ENCODE results near the gene REV1. TPM values are rescaled to one million over a fixed set of nuclear protein-coding genes. Genes with fewer than 3 reads are reported as not detected.

Gene REV1
- total RNA-seq, 1 experiment from 2014 or later: 96.3 TPM

DNA sequence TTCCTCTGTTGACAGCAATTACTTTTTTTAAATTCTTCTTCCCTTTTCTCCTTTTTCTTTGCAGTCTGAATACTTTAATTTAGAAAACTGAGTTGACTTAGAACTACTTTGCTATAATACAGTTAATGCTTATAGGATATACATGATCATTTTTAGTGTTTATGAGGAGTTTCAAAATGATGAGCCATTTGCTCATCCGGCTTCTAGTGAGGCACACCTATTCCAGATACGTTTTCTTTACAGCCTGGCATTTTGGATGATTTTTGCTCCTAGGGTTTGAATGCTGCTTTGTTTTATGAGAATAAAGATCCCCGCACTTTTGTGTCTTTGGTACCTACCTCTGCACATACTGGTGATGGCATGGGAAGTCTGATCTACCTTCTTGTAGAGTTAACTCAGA is 99.9 kb downstream of the REV1 start:
- H3K9me2 ChIP-seq (replicated peaks; ENCODE audit: insufficient read depth, low read length): no peaks in the 10 kb centered on the region
- no peaks in the 10 kb centered on the region for H3K4me1 ChIP-seq (ENCODE audit: low read length)
- H3K4me2 ChIP-seq (ENCODE audit: low read depth, low read length, poor library complexity, severe bottlenecking): no peak overlapping the region
- no peak overlapping the region for H3K27ac ChIP-seq (ENCODE audit: low read length)
- H3K27me3 ChIP-seq (ENCODE audit: low read length): no peaks in the 10 kb centered on the region
- no peaks in the 10 kb centered on the region for H3K9me3 ChIP-seq (ENCODE audit: low read length)
- H4K20me1 ChIP-seq (ENCODE audit: insufficient read depth, low read depth, low read length): no peaks in the 10 kb centered on the region
- peaks cover 37% of the 10 kb centered on the region for H3K79me2 ChIP-seq (ENCODE audit: low read length)
- peaks cover 57% of the 10 kb centered on the region; the same call in 1 of the 2 replicates for H3K36me3 ChIP-seq (ENCODE audit: insufficient read depth, low read length)
- H3K4me3 ChIP-seq (ENCODE audit: low read length): no peak overlapping the region
- H3K9ac ChIP-seq (ENCODE audit: low read length): no peak overlapping the region
- no peak for DNase-seq
- no peak overlapping the region for H2AFZ ChIP-seq (ENCODE audit: low read length)

DNA sequence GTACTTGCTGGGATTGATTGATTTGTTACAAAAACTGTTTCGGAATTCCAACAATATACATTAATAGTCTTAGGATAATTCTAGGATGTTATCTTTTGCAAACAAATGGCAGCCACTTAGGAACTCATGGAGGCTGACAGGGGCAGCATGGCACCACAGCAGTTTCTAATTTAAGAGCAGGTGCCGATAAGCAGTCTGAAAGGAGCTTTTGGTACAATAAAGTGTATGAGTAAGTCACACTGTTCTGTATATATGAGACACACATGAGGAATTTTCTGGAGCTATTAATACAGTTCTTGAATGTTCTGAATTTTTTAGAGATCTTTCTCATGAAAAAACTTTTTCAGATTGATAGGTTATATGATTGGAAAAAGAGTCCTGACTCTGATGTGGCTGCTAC is 100.4 kb downstream of the REV1 start:
- Histone ChIP-seq H3K9ac (ENCODE audit: low read length) (no peak overlapping the region), H3K4me3 (ENCODE audit: low read length) (no peak overlapping the region), H3K4me2 (ENCODE audit: low read depth, low read length, poor library complexity, severe bottlenecking) (no peak overlapping the region), H3K36me3 (ENCODE audit: insufficient read depth, low read length) (peaks cover 56% of the 10 kb centered on the region; the same call in 1 of the 2 replicates), H4K20me1 (ENCODE audit: insufficient read depth, low read depth, low read length) (no peaks in the 10 kb centered on the region), H2AFZ (ENCODE audit: low read length) (no peak overlapping the region), H3K27me3 (ENCODE audit: low read length) (no peaks in the 10 kb centered on the region), H3K79me2 (ENCODE audit: low read length) (peaks cover 38% of the 10 kb centered on the region), H3K27ac (ENCODE audit: low read length) (no peak overlapping the region), H3K9me3 (ENCODE audit: low read length) (no peaks in the 10 kb centered on the region), H3K9me2 (replicated peaks; ENCODE audit: insufficient read depth, low read length) (no peaks in the 10 kb centered on the region), H3K4me1 (ENCODE audit: low read length) (no peaks in the 10 kb centered on the region)
- no peak for DNase-seq

DNA sequence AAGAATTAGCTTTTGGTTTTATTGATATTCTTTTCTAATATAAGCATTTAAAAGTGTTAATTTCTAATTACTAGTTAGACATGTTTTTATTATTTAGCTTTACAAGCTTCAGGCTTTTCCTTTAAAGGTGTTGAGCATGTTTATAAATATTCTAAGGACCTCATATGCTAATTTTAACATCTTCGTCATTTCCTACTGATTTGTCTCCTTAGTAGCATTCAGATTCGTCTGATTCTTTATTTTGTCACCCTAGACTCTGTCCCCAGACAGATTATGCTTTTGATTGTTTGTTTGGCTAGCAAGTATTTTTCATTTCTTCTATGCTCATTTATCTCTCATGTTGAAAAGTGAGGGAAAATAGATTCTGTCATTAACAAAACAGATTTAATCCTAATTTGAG is 100.9 kb downstream of the REV1 start:
- H3K9ac ChIP-seq (ENCODE audit: low read length): no peak overlapping the region
- no peak overlapping the region for H2AFZ ChIP-seq (ENCODE audit: low read length)
- H3K4me3 ChIP-seq (ENCODE audit: low read length): no peak overlapping the region
- H3K36me3 ChIP-seq (ENCODE audit: insufficient read depth, low read length): peaks cover 54% of the 10 kb centered on the region; the same call in 1 of the 2 replicates
- no peaks in the 10 kb centered on the region for H3K27me3 ChIP-seq (ENCODE audit: low read length)
- no peaks in the 10 kb centered on the region for H3K9me2 ChIP-seq (replicated peaks; ENCODE audit: insufficient read depth, low read length)
- H4K20me1 ChIP-seq (ENCODE audit: insufficient read depth, low read depth, low read length): no peaks in the 10 kb centered on the region
- no peaks in the 10 kb centered on the region for H3K9me3 ChIP-seq (ENCODE audit: low read length)
- no peaks in the 10 kb centered on the region for H3K4me1 ChIP-seq (ENCODE audit: low read length)
- no peak overlapping the region for H3K4me2 ChIP-seq (ENCODE audit: low read depth, low read length, poor library complexity, severe bottlenecking)
- peaks cover 40% of the 10 kb centered on the region for H3K79me2 ChIP-seq (ENCODE audit: low read length)
- no peak for DNase-seq
- H3K27ac ChIP-seq (ENCODE audit: low read length): no peak overlapping the region

DNA sequence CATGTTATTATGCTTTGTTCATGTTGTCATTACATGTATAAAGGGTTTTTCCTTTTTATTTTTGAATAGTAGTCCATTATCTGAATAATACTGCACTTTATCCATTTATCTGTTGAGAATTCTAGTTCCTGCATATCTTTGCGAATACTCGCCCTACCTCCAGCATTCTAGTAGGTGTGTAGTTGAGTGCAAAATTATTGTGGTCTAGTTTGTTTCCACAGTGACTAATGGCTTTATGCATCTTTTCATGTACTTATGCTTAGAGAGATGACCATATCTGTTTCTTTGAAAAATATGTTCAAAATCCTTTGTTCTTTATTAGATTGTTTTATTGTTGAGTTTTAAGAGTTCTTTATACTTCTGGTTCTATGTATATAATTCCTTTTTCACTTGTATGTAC is 103.8 kb downstream of the REV1 start:
- peaks cover 58% of the 10 kb centered on the region for H3K79me2 ChIP-seq (ENCODE audit: low read length)
- no peaks in the 10 kb centered on the region for H4K20me1 ChIP-seq (ENCODE audit: insufficient read depth, low read depth, low read length)
- peaks cover 67% of the 10 kb centered on the region for H3K36me3 ChIP-seq (ENCODE audit: insufficient read depth, low read length)

DNA sequence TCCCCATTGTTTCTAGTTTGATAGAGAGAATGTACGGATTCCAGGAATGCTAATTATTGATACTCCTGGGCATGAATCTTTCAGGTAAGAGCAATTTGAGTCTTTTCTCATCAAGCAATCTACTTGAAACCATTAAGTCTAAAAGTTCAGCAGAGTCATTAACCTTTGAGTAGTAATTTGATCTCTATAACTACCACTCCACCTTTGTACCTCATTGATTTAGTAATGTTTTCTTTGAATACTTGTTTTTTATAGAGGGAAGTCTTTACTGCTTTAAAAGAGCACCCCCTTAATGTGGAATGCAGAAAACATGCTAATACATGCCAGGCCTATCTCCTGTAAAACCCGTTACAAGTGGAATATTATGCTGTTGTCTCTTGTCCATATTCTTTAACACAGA is 107.7 kb downstream of the REV1 start:
- no peak overlapping the region for H2AFZ ChIP-seq (ENCODE audit: low read length)
- peaks cover 81% of the 10 kb centered on the region for H3K36me3 ChIP-seq (ENCODE audit: insufficient read depth, low read length)

More for the DNA sequence above, 103.8 kb downstream of the REV1 start:
- no peaks in the 10 kb centered on the region for H3K27me3 ChIP-seq (ENCODE audit: low read length)
- H3K4me3 ChIP-seq (ENCODE audit: low read length): no peak overlapping the region
- no peak overlapping the region for H3K27ac ChIP-seq (ENCODE audit: low read length)
- no peak overlapping the region for H3K9ac ChIP-seq (ENCODE audit: low read length)
- DNase-seq: no peak
- no peaks in the 10 kb centered on the region for H3K9me2 ChIP-seq (replicated peaks; ENCODE audit: insufficient read depth, low read length)
- no peaks in the 10 kb centered on the region for H3K4me1 ChIP-seq (ENCODE audit: low read length)
- H3K4me2 ChIP-seq (ENCODE audit: low read depth, low read length, poor library complexity, severe bottlenecking): no peak overlapping the region
- no peaks in the 10 kb centered on the region for H3K9me3 ChIP-seq (ENCODE audit: low read length)
- H2AFZ ChIP-seq (ENCODE audit: low read length): no peak overlapping the region

DNA sequence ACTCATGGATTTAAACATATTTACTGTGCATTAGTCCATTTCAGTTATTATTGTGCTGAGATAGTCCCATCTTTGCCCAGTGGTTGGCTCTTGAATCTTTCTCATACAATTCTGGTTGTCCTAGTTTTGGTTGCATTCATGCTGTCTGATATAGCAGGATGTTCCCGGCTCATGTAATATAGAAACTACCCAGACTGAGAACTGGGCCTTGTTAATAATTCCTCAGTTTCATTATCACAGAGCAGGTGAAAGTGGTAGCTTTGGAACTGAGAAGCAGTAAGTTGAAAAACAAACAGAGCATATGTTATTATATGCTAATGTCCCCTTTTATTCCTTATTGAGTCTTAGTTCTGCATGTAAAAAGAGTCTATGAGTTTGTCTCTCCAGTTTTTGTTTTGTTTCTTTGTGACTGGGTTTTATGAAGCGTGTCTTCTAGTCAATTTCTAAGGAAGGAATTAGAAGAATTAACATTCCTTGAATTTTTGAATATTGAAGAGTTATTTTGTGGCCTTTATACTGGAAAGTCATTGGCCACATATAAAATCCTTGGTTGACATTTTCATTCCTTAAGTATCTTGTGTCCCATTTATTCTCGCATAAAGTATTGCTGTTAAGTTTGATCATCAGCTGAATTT is 109.3 kb downstream of the REV1 start:
- Histone ChIP-seq H3K9me2 (replicated peaks; ENCODE audit: insufficient read depth, low read length) (no peaks in the 10 kb centered on the region), H3K36me3 (ENCODE audit: insufficient read depth, low read length) (peaks cover 85% of the 10 kb centered on the region), H3K9ac (ENCODE audit: low read length) (no peak overlapping the region), H3K79me2 (ENCODE audit: low read length) (peaks cover 56% of the 10 kb centered on the region), H3K27me3 (ENCODE audit: low read length) (no peaks in the 10 kb centered on the region), H3K9me3 (ENCODE audit: low read length) (no peaks in the 10 kb centered on the region), H2AFZ (ENCODE audit: low read length) (no peak overlapping the region), H3K4me3 (ENCODE audit: low read length) (no peak overlapping the region), H3K4me2 (ENCODE audit: low read depth, low read length, poor library complexity, severe bottlenecking) (no peak overlapping the region), H3K27ac (ENCODE audit: low read length) (no peak overlapping the region), H4K20me1 (ENCODE audit: insufficient read depth, low read depth, low read length) (no peaks in the 10 kb centered on the region), H3K4me1 (ENCODE audit: low read length) (no peaks in the 10 kb centered on the region)
- DNase-seq: no peak

More for the DNA sequence above, 107.7 kb downstream of the REV1 start:
- no peaks in the 10 kb centered on the region for H3K9me2 ChIP-seq (replicated peaks; ENCODE audit: insufficient read depth, low read length)
- H3K9ac ChIP-seq (ENCODE audit: low read length): no peak overlapping the region
- no peak for DNase-seq
- H3K4me1 ChIP-seq (ENCODE audit: low read length): no peaks in the 10 kb centered on the region
- H3K27me3 ChIP-seq (ENCODE audit: low read length): no peaks in the 10 kb centered on the region
- no peak overlapping the region for H3K4me3 ChIP-seq (ENCODE audit: low read length)
- no peak overlapping the region for H3K27ac ChIP-seq (ENCODE audit: low read length)
- H3K9me3 ChIP-seq (ENCODE audit: low read length): no peaks in the 10 kb centered on the region
- H3K4me2 ChIP-seq (ENCODE audit: low read depth, low read length, poor library complexity, severe bottlenecking): no peak overlapping the region
- peaks cover 60% of the 10 kb centered on the region for H3K79me2 ChIP-seq (ENCODE audit: low read length)
- no peaks in the 10 kb centered on the region for H4K20me1 ChIP-seq (ENCODE audit: insufficient read depth, low read depth, low read length)

DNA sequence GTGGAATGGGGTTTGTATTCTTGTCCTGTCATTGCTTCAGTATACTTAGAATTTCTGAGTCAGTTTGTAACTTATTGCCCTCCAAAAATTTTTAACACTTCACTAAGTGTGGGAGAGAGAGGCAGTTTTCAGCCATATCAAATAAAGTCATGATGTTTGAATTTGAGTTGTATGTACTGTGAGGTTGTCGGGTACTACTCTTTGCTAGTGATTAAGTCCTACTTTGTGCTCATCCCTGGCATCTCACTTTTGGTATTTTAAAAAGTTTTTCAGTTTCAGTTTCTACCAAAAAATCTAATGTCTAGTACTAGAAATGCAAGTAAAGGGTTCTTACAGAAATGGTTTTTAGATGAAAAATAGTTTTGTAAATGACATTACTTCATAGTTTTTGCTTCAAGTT is 111.9 kb downstream of the REV1 start:
- H3K9me3 ChIP-seq (ENCODE audit: low read length): no peaks in the 10 kb centered on the region
- H3K4me1 ChIP-seq (ENCODE audit: low read length): no peaks in the 10 kb centered on the region
- DNase-seq: no peak
- H3K27me3 ChIP-seq (ENCODE audit: low read length): no peaks in the 10 kb centered on the region
- no peak overlapping the region for H3K4me3 ChIP-seq (ENCODE audit: low read length)
- no peaks in the 10 kb centered on the region for H3K9me2 ChIP-seq (replicated peaks; ENCODE audit: insufficient read depth, low read length)
- H3K4me2 ChIP-seq (ENCODE audit: low read depth, low read length, poor library complexity, severe bottlenecking): no peak overlapping the region
- no peak overlapping the region for H2AFZ ChIP-seq (ENCODE audit: low read length)
- no peaks in the 10 kb centered on the region for H4K20me1 ChIP-seq (ENCODE audit: insufficient read depth, low read depth, low read length)
- H3K9ac ChIP-seq (ENCODE audit: low read length): no peak overlapping the region
- peaks cover 61% of the 10 kb centered on the region for H3K79me2 ChIP-seq (ENCODE audit: low read length)
- H3K36me3 ChIP-seq (ENCODE audit: insufficient read depth, low read length): peaks cover 91% of the 10 kb centered on the region
- no peak overlapping the region for H3K27ac ChIP-seq (ENCODE audit: low read length)

DNA sequence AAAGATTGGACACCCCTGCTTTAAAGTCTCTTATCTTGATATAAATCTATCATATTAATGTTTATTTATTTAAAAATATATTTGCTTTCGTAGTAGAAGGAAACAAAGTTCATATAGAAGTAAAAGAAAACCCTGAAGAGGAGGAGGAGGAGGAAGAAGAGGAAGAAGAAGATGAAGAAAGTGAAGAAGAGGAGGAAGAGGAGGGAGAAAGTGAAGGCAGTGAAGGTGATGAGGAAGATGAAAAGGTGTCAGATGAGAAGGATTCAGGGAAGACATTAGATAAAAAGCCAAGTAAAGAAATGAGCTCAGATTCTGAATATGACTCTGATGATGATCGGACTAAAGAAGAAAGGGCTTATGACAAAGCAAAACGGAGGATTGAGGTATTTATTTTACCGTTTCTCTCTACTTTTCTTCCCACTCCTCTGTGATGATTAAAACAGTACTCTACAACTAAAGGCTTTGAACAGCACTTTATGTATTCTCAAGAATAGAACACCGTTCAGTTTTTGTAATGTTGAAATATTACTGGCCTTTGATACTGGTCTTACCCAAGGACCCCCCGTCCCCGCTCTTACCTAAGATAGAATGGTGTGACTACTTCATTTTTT is 113.5 kb downstream of the REV1 start:
- Histone ChIP-seq H4K20me1 (ENCODE audit: insufficient read depth, low read depth, low read length) (no peaks in the 10 kb centered on the region), H3K79me2 (ENCODE audit: low read length) (peaks cover 54% of the 10 kb centered on the region), H3K4me3 (ENCODE audit: low read length) (no peak overlapping the region), H3K27me3 (ENCODE audit: low read length) (no peaks in the 10 kb centered on the region), H3K9ac (ENCODE audit: low read length) (no peak overlapping the region), H3K9me2 (replicated peaks; ENCODE audit: insufficient read depth, low read length) (no peaks in the 10 kb centered on the region), H3K36me3 (ENCODE audit: insufficient read depth, low read length) (peaks cover 91% of the 10 kb centered on the region), H3K27ac (ENCODE audit: low read length) (no peak overlapping the region), H3K4me2 (ENCODE audit: low read depth, low read length, poor library complexity, severe bottlenecking) (no peak overlapping the region), H3K4me1 (ENCODE audit: low read length) (no peaks in the 10 kb centered on the region), H3K9me3 (ENCODE audit: low read length) (no peaks in the 10 kb centered on the region), H2AFZ (ENCODE audit: low read length) (no peak overlapping the region)
- no peak for DNase-seq

Measured in Karpas-422 (cell line).